Lower leg skin (tissue), 4 donors: Measurements from ENCODE around the gene CDH20. TPM values are rescaled to one million over a fixed set of nuclear protein-coding genes. Genes with fewer than 3 reads are reported as not detected.

Experiments
- DNase-seq, 2 donors: peaks; one replicate each; pipeline ENCODE4 v3.0.0-alpha.2; 2019; ENCODE audit warnings: low spot score in 2 of 2
- H3K4me3 ChIP-seq: fragments of 200-600 bp; sonication (generic); 2 replicates; pipeline ENCODE4 v1.5.1; 2017; ENCODE audit warnings: mild to moderate bottlenecking, low read depth; ENCODE audit not compliant: poor library complexity, severe bottlenecking
- CTCF ChIP-seq, 3 donors: fragments of 450-650 bp; IDR thresholded peaks; one replicate each; pipeline ENCODE4 v1.5.1; 2016; ENCODE audit warnings: antibody characterized with exemption in 3 of 3, mild to moderate bottlenecking in 3 of 3, moderate library complexity in 2 of 3
- POLR2A ChIP-seq, 2 donors: fragments of 450-650 bp; IDR thresholded peaks; one replicate each; pipeline ENCODE4 v1.6.1; 2016 to 2017; ENCODE audit warnings: antibody characterized with exemption in 2 of 2, mild to moderate bottlenecking in 1 of 2, moderate library complexity in 1 of 2
- WGBS, 2 donors: methylation state at CpG; one replicate each; pipeline ENCODE4 v1.1.5; 2018; 5-methylcytosine and 5-hydroxymethylcytosine counted together
- intact Hi-C: fragments of 100-400 bp; cut with DNase I; formaldehyde crosslinking; loops from one replicate; pipeline ENCODE4 v1.15.0; 2023; ENCODE audit warnings: low total_unique reads
- total RNA-seq, 4 donors: library from RNA; depleted of rRNA; stranded (reverse); fragments of >200 nt; gene quantifications; one replicate each; pipeline ENCODE4 v1.1.0, GENCODE V29; 2016

CDH20 gene
- total RNA-seq, 4 donors from 2014 or later, result 1.2 to 2.9 (median 2.4) TPM

- no peak overlapping the region for H3K4me3 ChIP-seq
- WGBS, 2 donors, result 69 to 76% methylated on average over 2 of the region's 2 CpGs
- intact Hi-C loops, result no loop called here
- TF ChIP-seq POLR2A (IDR thresholded peaks at IDR 0.05), result no peak
- TF ChIP-seq CTCF (IDR thresholded peaks at IDR 0.05), result no peak
- no peak for DNase-seq
Measured at GRCh38 chr18:61350578-61350977, 17.3 kb downstream of the CDH20 start.

DNA sequence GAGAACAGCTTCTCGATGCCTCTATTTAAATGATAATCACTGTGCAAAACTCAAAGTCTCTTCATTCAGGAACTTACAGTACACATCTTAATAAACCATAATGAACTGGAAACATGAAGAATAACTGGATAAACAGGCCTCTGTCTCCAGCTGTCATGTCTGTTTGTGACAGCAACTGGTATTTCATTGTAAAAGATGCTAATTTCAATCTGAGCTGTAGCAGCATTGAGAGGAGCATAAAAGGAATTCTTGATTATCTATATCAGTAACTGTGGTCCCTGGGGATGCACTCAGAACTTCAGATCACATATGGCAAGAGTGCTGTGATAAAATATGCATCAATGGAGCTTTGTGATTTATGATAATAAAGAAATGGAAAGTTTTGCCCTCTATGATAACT, 18.8 kb downstream of the CDH20 start:
- no peak for DNase-seq
- TF ChIP-seq CTCF (IDR thresholded peaks at IDR 0.05), result no peak
- TF ChIP-seq POLR2A (IDR thresholded peaks at IDR 0.05), result no peak
- no peak overlapping the region for H3K4me3 ChIP-seq
- intact Hi-C loops, result no loop called here
- 75 to 76% methylated on average over 1 of the region's 1 CpG for WGBS, 2 donors

GRCh38 chr18:61352611-61353010, 19.4 kb downstream of the CDH20 start:
- TF ChIP-seq CTCF (IDR thresholded peaks at IDR 0.05) (no peak), POLR2A (IDR thresholded peaks at IDR 0.05) (no peak)
- intact Hi-C loops, result no loop called here
- H3K4me3 ChIP-seq, result no peak overlapping the region
- DNase-seq, result no peak

DNA sequence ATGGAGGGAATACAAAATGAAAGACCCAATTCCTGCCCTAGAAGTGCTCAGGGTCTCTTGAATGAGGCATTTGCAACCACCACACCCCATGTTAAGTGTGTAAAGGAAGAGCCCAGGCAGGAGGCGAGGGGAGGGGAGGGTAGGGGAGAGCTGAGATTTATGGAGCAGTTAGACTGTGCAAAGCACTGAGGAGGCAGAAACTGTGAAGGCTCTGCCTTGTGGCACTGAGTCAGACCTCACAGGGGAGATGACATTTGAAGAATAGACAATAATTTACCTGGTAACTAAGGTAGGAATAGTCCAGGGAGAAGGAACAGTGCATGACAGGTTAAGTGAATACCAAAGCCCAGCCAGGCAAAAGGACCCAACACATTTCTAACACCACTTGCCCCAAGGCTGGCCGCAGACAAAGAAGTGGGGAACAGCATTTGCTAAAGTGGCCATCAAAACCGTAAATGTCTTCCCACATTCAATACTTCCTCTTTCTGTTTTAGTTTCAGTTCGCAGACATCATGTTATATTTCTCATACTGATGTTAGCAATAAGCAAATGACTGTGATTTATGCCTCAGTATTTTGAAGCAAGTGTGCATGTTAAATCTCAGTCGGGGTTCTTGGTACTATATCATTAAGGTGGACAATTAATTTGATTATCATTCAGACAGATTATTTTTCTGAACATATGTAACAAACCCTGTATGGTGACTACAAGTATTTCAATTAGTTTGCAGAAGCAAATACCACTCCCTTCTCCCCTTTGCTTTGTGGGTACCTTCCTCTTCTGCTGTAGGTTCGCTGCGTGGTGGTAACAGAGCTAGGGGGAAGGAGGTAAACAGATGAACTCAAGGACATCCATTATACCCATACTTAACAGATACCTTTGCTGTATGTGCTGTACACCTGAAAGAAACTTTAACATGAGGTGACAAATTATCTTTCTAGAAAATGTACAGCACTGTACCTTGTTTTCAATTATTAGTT, 27.5 kb downstream of the CDH20 start:
- WGBS, 2 donors, result 65 to 69% methylated on average over 7 of the region's 7 CpGs
- no peak overlapping the region for H3K4me3 ChIP-seq
- intact Hi-C loops, result no loop called here
- no peak for DNase-seq
- TF ChIP-seq POLR2A (IDR thresholded peaks at IDR 0.05) (no peak), CTCF (IDR thresholded peaks at IDR 0.05) (no peak)

GRCh38 chr18:61362511-61362910, 29.3 kb downstream of the CDH20 start:
- intact Hi-C loops, result no loop called here
- WGBS, 2 donors, result 85% methylated on average over 1 of the region's 1 CpG
- TF ChIP-seq CTCF (IDR thresholded peaks at IDR 0.05), result no peak
- no peak for TF ChIP-seq POLR2A (IDR thresholded peaks at IDR 0.05)
- DNase-seq, result no peak
- no peak overlapping the region for H3K4me3 ChIP-seq
